ENCODE data around the gene DNAAF1.
"Not testable (repeated sequence)": the region's sequence is repeated elsewhere in the genome, so short reads cannot be mapped to it uniquely, and the experiment has no call there.

- not testable (repeated sequence) for TF ChIP-seq CTCF (IDR thresholded peaks at IDR 0.05; ENCODE audit: low read depth, low read length); EZH2phosphoT487 (IDR thresholded peaks at IDR 0.05; ENCODE audit: low read depth)
These were observed 60.0 kb downstream of the DNAAF1 start for GRCh38 chr16:84205123-84205522.

Data from OCI-LY3 (cell line).